Measurements from ENCODE around the gene MAGI2. TPM values are rescaled to one million over a fixed set of nuclear protein-coding genes. Genes with fewer than 3 reads are reported as not detected.

The MAGI2 gene
- total RNA-seq, 1 experiment from 2014 or later, result 0.07 TPM

DNA sequence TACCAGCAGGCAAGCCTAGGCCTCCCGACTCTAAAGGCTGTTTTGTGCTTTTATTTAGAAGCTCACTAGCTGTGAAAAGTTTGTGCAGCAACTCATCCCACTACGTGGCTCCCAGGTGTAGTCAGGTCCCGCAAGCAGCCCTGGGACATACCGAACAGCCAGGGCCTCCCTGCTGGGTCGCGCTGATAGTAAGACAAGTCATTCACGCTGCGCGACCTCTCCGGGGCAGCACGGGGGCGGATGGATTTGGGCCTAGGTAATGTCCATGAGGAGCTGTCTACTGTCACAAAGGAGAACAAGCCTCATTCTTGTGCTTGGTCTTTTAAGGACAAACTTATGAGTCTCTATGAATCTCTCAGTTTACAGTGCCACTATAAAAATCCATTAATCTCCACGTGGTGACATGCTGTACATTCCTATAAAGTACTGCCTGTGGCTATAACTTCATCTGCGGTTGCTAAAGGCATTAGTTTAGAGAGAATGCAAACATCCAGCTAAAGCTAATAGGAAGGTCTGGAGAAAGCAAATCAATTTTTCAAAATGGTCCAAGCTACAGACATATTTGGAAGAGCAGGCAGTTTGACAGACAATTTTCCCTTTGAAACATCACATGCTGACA, 1108.1 kb downstream of the MAGI2 start:
- H3K9me3 Mint-ChIP-seq (ENCODE audit: unreplicated experiment), result no peaks in the 10 kb centered on the region
- no peaks in the 10 kb centered on the region for H3K36me3 Mint-ChIP-seq (ENCODE audit: insufficient read depth, unreplicated experiment)
- POLR2A ChIA-PET, result no interaction called here
- TF ChIP-seq, protein P1, sequence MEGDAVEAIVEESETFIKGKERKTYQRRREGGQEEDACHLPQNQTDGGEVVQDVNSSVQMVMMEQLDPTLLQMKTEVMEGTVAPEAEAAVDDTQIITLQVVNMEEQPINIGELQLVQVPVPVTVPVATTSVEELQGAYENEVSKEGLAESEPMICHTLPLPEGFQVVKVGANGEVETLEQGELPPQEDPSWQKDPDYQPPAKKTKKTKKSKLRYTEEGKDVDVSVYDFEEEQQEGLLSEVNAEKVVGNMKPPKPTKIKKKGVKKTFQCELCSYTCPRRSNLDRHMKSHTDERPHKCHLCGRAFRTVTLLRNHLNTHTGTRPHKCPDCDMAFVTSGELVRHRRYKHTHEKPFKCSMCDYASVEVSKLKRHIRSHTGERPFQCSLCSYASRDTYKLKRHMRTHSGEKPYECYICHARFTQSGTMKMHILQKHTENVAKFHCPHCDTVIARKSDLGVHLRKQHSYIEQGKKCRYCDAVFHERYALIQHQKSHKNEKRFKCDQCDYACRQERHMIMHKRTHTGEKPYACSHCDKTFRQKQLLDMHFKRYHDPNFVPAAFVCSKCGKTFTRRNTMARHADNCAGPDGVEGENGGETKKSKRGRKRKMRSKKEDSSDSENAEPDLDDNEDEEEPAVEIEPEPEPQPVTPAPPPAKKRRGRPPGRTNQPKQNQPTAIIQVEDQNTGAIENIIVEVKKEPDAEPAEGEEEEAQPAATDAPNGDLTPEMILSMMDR (IDR thresholded peaks at IDR 0.05; ENCODE audit: unreplicated experiment), result no peak
- BruUV-seq (replicated peaks), result no TSS peak
- no peak overlapping the region for H3K27ac Mint-ChIP-seq (ENCODE audit: low read depth, unreplicated experiment)
- no peak for DNase-seq (ENCODE audit: unreplicated experiment)
- intact Hi-C loops (cut with micrococcal nuclease), result no loop called here
- H3K27me3 Mint-ChIP-seq (ENCODE audit: insufficient read depth, unreplicated experiment), result peaks cover 31% of the 10 kb centered on the region
- H3K4me3 Mint-ChIP-seq (ENCODE audit: unreplicated experiment), result no peak overlapping the region
- no peaks in the 10 kb centered on the region for H3K4me1 Mint-ChIP-seq (ENCODE audit: insufficient read depth, unreplicated experiment)
- CTCF ChIA-PET, result interaction anchor here (0.9 kb wide), 1 partner anchor 15 kb away, joined by 3 read pairs; no protein-coding TSS in a partner anchor

DNA sequence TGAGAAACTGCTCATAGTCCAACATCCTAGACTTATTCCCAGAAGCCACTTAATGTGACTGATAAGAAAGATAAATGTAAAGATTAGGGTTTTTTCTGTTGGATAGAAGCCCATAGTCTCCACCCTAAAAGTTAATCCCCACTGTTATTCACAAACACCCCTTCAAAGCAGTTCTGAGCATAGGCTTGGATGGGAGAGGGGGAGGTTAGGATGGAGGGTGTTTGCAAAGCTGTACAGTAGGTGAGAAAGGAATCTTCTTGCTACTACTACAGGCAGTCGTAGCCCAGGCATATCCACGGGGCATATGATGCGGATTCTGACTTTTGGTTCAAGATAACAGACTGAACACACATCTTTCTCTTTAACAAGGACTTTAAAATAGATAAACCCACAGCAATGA, 1119.0 kb downstream of the MAGI2 start:
- H3K27me3 Mint-ChIP-seq (ENCODE audit: insufficient read depth, unreplicated experiment), result peaks cover 12% of the 10 kb centered on the region
- CTCF ChIA-PET, result no interaction called here
- POLR2A ChIA-PET, result no interaction called here
- H3K36me3 Mint-ChIP-seq (ENCODE audit: insufficient read depth, unreplicated experiment), result no peaks in the 10 kb centered on the region
- H3K27ac Mint-ChIP-seq (ENCODE audit: low read depth, unreplicated experiment), result no peak overlapping the region
- no TSS peak for BruUV-seq (replicated peaks)
- TF ChIP-seq, protein P1 (IDR thresholded peaks at IDR 0.05; ENCODE audit: unreplicated experiment), result no peak
- H3K9me3 Mint-ChIP-seq (ENCODE audit: unreplicated experiment), result no peaks in the 10 kb centered on the region
- H3K4me3 Mint-ChIP-seq (ENCODE audit: unreplicated experiment), result no peak overlapping the region
- intact Hi-C loops (cut with micrococcal nuclease), result no loop called here
- no peaks in the 10 kb centered on the region for H3K4me1 Mint-ChIP-seq (ENCODE audit: insufficient read depth, unreplicated experiment)
- DNase-seq (ENCODE audit: unreplicated experiment), result no peak

DNA sequence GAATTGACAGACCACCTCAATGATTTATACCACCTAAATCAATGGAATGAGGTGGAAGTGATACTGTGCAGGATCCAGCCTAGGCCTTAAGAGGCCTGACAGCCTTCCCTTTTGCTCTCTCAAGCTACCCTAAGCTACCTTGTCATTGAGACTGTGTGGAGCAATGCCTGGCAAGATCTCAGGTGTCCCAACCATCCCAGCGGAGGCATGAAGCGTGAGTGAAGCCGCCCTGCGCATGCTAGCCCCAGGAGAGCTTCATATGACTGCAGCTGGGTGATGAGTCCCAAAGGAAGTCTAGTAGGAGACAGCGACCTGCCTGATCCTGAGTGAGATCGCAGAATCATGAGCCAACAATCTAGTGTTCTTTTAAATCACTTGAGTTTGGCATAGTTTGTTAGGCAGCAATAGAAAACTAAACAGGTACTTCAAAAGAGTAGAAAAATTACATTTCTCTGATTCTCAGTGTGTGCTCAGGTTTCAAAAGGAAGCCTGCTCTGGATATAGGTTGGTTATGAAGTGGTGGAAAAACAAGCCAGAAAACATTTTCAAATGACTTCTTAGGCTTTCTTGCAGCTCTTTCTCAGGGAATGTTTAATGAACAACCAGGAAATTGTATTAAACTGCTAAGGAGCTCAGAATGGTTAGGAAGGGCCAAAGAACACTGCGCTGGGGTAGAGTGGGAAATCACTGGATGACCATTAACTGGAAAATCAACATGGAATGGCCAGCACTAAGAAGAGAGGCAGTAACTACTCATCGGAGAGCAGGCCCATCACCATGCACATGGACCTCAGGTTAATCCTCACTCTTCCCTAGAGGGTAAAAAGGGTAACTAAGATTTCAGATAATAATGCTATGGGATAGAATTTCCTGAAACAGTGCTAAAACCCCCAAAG, 1119.7 kb downstream of the MAGI2 start:
- no peak overlapping the region for H3K4me3 Mint-ChIP-seq (ENCODE audit: unreplicated experiment)
- no peaks in the 10 kb centered on the region for H3K36me3 Mint-ChIP-seq (ENCODE audit: insufficient read depth, unreplicated experiment)
- ChIA-PET POLR2A (interaction anchor here (0.6 kb wide), 1 partner anchor 158 kb away, joined by 3 read pairs; no protein-coding TSS in a partner anchor), CTCF (no interaction called here)
- peaks cover 12% of the 10 kb centered on the region for H3K27me3 Mint-ChIP-seq (ENCODE audit: insufficient read depth, unreplicated experiment)
- no peaks in the 10 kb centered on the region for H3K9me3 Mint-ChIP-seq (ENCODE audit: unreplicated experiment)
- TF ChIP-seq, protein P1 (IDR thresholded peaks at IDR 0.05; ENCODE audit: unreplicated experiment), result no peak
- DNase-seq (ENCODE audit: unreplicated experiment), result no peak
- H3K27ac Mint-ChIP-seq (ENCODE audit: low read depth, unreplicated experiment), result no peak overlapping the region
- intact Hi-C loops (cut with micrococcal nuclease), result no loop called here
- H3K4me1 Mint-ChIP-seq (ENCODE audit: insufficient read depth, unreplicated experiment), result no peaks in the 10 kb centered on the region
- BruUV-seq (replicated peaks), result no TSS peak

DNA sequence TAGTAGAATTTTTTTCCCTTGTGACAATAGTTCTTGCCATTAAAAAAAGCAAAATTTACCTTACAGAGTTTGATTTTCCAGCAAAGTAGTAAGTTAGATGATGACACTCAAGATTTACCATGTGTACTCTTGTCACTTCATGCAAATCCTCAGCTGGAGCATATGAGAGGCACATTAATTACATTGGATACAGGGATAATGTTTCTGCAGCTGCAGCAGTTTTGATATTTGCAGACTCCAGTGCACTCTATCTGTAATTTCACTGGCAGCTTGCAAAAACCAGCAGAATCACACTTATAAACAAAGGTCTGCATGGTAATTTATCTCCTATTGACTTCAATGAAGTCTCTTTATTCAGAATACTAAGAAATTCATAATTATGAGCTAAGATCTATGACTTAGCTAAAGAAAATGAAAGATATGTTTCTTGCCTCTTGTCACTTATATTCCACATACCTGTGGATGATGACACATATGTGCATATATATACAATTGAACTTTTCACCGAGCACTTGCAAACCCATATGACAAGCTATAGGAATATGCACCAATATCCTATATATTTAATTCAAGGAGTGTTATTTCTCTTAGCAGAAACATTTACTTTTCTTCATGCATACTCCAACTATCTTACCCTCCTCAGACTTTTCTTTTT, 1124.3 kb downstream of the MAGI2 start:
- no peaks in the 10 kb centered on the region for H3K36me3 Mint-ChIP-seq (ENCODE audit: insufficient read depth, unreplicated experiment)
- intact Hi-C loops (cut with micrococcal nuclease), result no loop called here
- H3K4me3 Mint-ChIP-seq (ENCODE audit: unreplicated experiment), result no peak overlapping the region
- DNase-seq (ENCODE audit: unreplicated experiment), result no peak
- CTCF ChIA-PET, result no interaction called here
- BruUV-seq (replicated peaks), result no TSS peak
- POLR2A ChIA-PET, result interaction anchor here (0.5 kb wide), 1 partner anchor 635 kb away, joined by 4 read pairs; no protein-coding TSS in a partner anchor
- H3K27ac Mint-ChIP-seq (ENCODE audit: low read depth, unreplicated experiment), result no peak overlapping the region
- TF ChIP-seq, protein P1 (IDR thresholded peaks at IDR 0.05; ENCODE audit: unreplicated experiment), result no peak
- peaks cover 4% of the 10 kb centered on the region for H3K27me3 Mint-ChIP-seq (ENCODE audit: insufficient read depth, unreplicated experiment)
- no peaks in the 10 kb centered on the region for H3K9me3 Mint-ChIP-seq (ENCODE audit: unreplicated experiment)
- H3K4me1 Mint-ChIP-seq (ENCODE audit: insufficient read depth, unreplicated experiment), result no peaks in the 10 kb centered on the region

All from MCF 10A (cell line).